H1 (cell line): ENCODE measurements around the gene RPL37.

ENCODE experiments used
- CTCF ChIP-seq, 3 experiments: IDR thresholded peaks; 1 replicate in 2 of 3; 2 replicates in 1 of 3; pipeline versions ENCODE4 v1.5.1 to v1.6.1; 2011; ENCODE audit warnings: low read length in 3 of 3, mild to moderate bottlenecking in 3 of 3, inconsistent platforms in 2 of 3, low read depth in 1 of 3, moderate library complexity in 1 of 3; ENCODE audit not compliant: insufficient read depth in 1 of 3; ENCODE audit errors: control extremely low read depth in 1 of 3
- EP300 ChIP-seq, 2 experiments: IDR thresholded peaks; 1 replicate in 1 of 2; 2 replicates in 1 of 2; pipeline ENCODE4 v1.6.1; 2011 to 2012; ENCODE audit warnings: low read depth in 2 of 2, low read length in 2 of 2, mild to moderate bottlenecking in 2 of 2, borderline replicate concordance in 1 of 2, inconsistent platforms in 1 of 2, moderate library complexity in 1 of 2
- EZH2 ChIP-seq: fragments of 200-600 bp; sonication (generic); IDR thresholded peaks from 2 replicates; pipeline ENCODE4 v1.7.1; 2012; ENCODE audit warnings: low read depth, mild to moderate bottlenecking, moderate library complexity, low read length, inconsistent platforms; ENCODE audit not compliant: severe bottlenecking
- FOSL1 ChIP-seq: IDR thresholded peaks from 2 replicates; pipeline ENCODE4 v1.6.1; 2011; ENCODE audit warnings: mild to moderate bottlenecking, low read depth, low read length, moderate library complexity; ENCODE audit not compliant: insufficient read depth
- GTF2F1 ChIP-seq: IDR thresholded peaks from 2 replicates; pipeline ENCODE4 v1.6.1; 2012; ENCODE audit warnings: low read depth, low read length, improper control_type of control experiment, borderline replicate concordance
- KDM1A ChIP-seq: fragments of 200-600, 300-600 bp; sonication (generic); IDR thresholded peaks from 2 replicates; pipeline ENCODE4 v1.7.1; 2016; ENCODE audit warnings: mild to moderate bottlenecking, low read length, borderline replicate concordance
- POLR2A ChIP-seq, 2 experiments: IDR thresholded peaks; 1 replicate in 1 of 2; 2 replicates in 1 of 2; pipeline ENCODE4 v1.6.1; 2011; ENCODE audit warnings: low read depth in 2 of 2, low read length in 2 of 2, mild to moderate bottlenecking in 2 of 2; ENCODE audit errors: control extremely low read depth in 1 of 2
- POLR2AphosphoS5 ChIP-seq: IDR thresholded peaks from 2 replicates; pipeline ENCODE4 v1.6.1; 2011; ENCODE audit warnings: low read depth, low read length
- SRF ChIP-seq: IDR thresholded peaks from 2 replicates; pipeline ENCODE4 v1.6.1; 2011; ENCODE audit warnings: mild to moderate bottlenecking, low read depth, low read length, moderate library complexity
- TAF1 ChIP-seq: IDR thresholded peaks from 2 replicates; pipeline ENCODE4 v1.6.1; 2011; ENCODE audit warnings: mild to moderate bottlenecking, low read depth, low read length
- YY1 ChIP-seq: IDR thresholded peaks from 2 replicates; pipeline ENCODE4 v1.6.1; 2011; ENCODE audit warnings: low read depth, mild to moderate bottlenecking, low read length
- ZNF274 ChIP-seq: IDR thresholded peaks from 2 replicates; pipeline ENCODE4 v1.7.0; 2012; ENCODE audit warnings: low read length, borderline replicate concordance; ENCODE audit errors: extremely low read depth

- TF ChIP-seq POLR2A (IDR thresholded peaks at IDR 0.05; ENCODE audit: control extremely low read depth in 1 of 2, low read depth in 2 of 2, low read length in 2 of 2) (no peak), CTCF (IDR thresholded peaks at IDR 0.05; ENCODE audit: control extremely low read depth in 1 of 3, insufficient read depth in 1 of 3, low read depth in 1 of 3, low read length in 3 of 3) (no peak), TAF1 (no peak), EZH2 (no peak), FOSL1 (no peak), GTF2F1 (no peak), KDM1A (no peak), YY1 (no peak), POLR2AphosphoS5 (no peak), EP300 (IDR thresholded peaks at IDR 0.05; ENCODE audit: borderline replicate concordance in 1 of 2, low read depth in 2 of 2, low read length in 2 of 2) (no peak), SRF (no peak), ZNF274 (no peak)
Observed at GRCh38 chr5:40796487-40796889, 38.5 kb downstream of the RPL37 start.
